Measurements from ENCODE around the gene DGLUCY. TPM values are rescaled to one million over a fixed set of nuclear protein-coding genes. Genes with fewer than 3 reads are reported as not detected.
A peak's percentile ranks its signal among the peaks of the same experiment; 100 is the strongest.
"Not testable (repeated sequence)": the region's sequence is repeated elsewhere in the genome, so short reads cannot be mapped to it uniquely, and the experiment has no call there.

The DGLUCY gene
- total RNA-seq, 1 donor from 2014 or later = 8.3 TPM

DNA sequence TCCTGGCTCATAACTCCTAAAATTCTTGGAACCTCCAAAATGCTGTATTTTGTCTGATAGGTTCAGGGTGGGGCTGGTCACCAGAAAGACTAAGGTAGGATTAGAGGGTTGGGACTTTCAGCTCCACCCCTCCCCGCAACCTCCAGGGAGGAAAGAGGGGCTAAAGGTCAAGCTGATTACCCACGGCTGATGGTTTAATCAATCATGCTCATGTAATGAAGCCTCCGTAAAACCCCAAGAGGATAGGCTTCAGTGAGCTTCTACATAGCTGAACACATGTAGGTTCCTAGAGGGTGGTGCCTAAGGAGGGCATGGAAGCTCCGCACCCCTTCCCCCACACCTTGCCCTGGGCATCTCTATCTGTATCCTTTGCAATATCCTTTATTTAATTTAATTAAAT, 60.0 kb downstream of the DGLUCY start:
- H3K27ac Mint-ChIP-seq (ENCODE audit: unreplicated experiment) = no peak overlapping the region
- TF ChIP-seq, protein P1, sequence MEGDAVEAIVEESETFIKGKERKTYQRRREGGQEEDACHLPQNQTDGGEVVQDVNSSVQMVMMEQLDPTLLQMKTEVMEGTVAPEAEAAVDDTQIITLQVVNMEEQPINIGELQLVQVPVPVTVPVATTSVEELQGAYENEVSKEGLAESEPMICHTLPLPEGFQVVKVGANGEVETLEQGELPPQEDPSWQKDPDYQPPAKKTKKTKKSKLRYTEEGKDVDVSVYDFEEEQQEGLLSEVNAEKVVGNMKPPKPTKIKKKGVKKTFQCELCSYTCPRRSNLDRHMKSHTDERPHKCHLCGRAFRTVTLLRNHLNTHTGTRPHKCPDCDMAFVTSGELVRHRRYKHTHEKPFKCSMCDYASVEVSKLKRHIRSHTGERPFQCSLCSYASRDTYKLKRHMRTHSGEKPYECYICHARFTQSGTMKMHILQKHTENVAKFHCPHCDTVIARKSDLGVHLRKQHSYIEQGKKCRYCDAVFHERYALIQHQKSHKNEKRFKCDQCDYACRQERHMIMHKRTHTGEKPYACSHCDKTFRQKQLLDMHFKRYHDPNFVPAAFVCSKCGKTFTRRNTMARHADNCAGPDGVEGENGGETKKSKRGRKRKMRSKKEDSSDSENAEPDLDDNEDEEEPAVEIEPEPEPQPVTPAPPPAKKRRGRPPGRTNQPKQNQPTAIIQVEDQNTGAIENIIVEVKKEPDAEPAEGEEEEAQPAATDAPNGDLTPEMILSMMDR (IDR thresholded peaks at IDR 0.05; ENCODE audit: partially characterized antibody, unreplicated experiment) = no peak
- H3K36me3 Mint-ChIP-seq (ENCODE audit: unreplicated experiment) = no peaks in the 10 kb centered on the region
- no peak overlapping the region for H3K4me3 Mint-ChIP-seq (ENCODE audit: unreplicated experiment)
- H3K4me1 Mint-ChIP-seq (ENCODE audit: low read depth, unreplicated experiment) = peaks cover 2% of the 10 kb centered on the region
- peaks cover 1% of the 10 kb centered on the region for H3K27me3 Mint-ChIP-seq (ENCODE audit: unreplicated experiment)
- peaks cover 2% of the 10 kb centered on the region for H3K9me3 Mint-ChIP-seq (ENCODE audit: unreplicated experiment)
- DNase-seq = peak; percentile 73

- no peak overlapping the region for H3K4me3 Mint-ChIP-seq (ENCODE audit: unreplicated experiment)
- H3K9me3 Mint-ChIP-seq (ENCODE audit: unreplicated experiment) = peaks cover 2% of the 10 kb centered on the region
- no peak for DNase-seq
- TF ChIP-seq, protein P1 (IDR thresholded peaks at IDR 0.05; ENCODE audit: partially characterized antibody, unreplicated experiment) = no peak
- no peak overlapping the region for H3K27ac Mint-ChIP-seq (ENCODE audit: unreplicated experiment)
- H3K4me1 Mint-ChIP-seq (ENCODE audit: low read depth, unreplicated experiment) = peaks cover 2% of the 10 kb centered on the region
- no peaks in the 10 kb centered on the region for H3K36me3 Mint-ChIP-seq (ENCODE audit: unreplicated experiment)
- H3K27me3 Mint-ChIP-seq (ENCODE audit: unreplicated experiment) = peaks cover 1% of the 10 kb centered on the region
These were observed 61.7 kb downstream of the DGLUCY start for GRCh38 chr14:91175291-91176201.

- no peak overlapping the region for H3K27ac Mint-ChIP-seq (ENCODE audit: unreplicated experiment)
- H3K27me3 Mint-ChIP-seq (ENCODE audit: unreplicated experiment) = peaks cover 1% of the 10 kb centered on the region
- DNase-seq = peak; percentile 58
- H3K9me3 Mint-ChIP-seq (ENCODE audit: unreplicated experiment) = peaks cover 4% of the 10 kb centered on the region
- H3K4me3 Mint-ChIP-seq (ENCODE audit: unreplicated experiment) = no peak overlapping the region
- H3K36me3 Mint-ChIP-seq (ENCODE audit: unreplicated experiment) = no peaks in the 10 kb centered on the region
- TF ChIP-seq, protein P1 (IDR thresholded peaks at IDR 0.05; ENCODE audit: partially characterized antibody, unreplicated experiment) = peak; percentile 84
- H3K4me1 Mint-ChIP-seq (ENCODE audit: low read depth, unreplicated experiment) = peaks cover 2% of the 10 kb centered on the region
These were observed 63.5 kb downstream of the DGLUCY start for GRCh38 chr14:91177073-91178034.

- Mint-ChIP-seq H3K4me3 (ENCODE audit: unreplicated experiment) (no peak overlapping the region), H3K27ac (ENCODE audit: unreplicated experiment) (no peak overlapping the region), H3K9me3 (ENCODE audit: unreplicated experiment) (peaks cover 4% of the 10 kb centered on the region), H3K36me3 (ENCODE audit: unreplicated experiment) (no peaks in the 10 kb centered on the region), H3K4me1 (ENCODE audit: low read depth, unreplicated experiment) (no peaks in the 10 kb centered on the region), H3K27me3 (ENCODE audit: unreplicated experiment) (peaks cover 1% of the 10 kb centered on the region)
- no peak for DNase-seq
- TF ChIP-seq, protein P1 (IDR thresholded peaks at IDR 0.05; ENCODE audit: partially characterized antibody, unreplicated experiment) = no peak
These were observed 66.7 kb downstream of the DGLUCY start for GRCh38 chr14:91180611-91181010.

- H3K4me1 Mint-ChIP-seq (ENCODE audit: low read depth, unreplicated experiment); H3K9me3 Mint-ChIP-seq (ENCODE audit: unreplicated experiment); DNase-seq; H3K27me3 Mint-ChIP-seq (ENCODE audit: unreplicated experiment); H3K36me3 Mint-ChIP-seq (ENCODE audit: unreplicated experiment); H3K27ac Mint-ChIP-seq (ENCODE audit: unreplicated experiment); H3K4me3 Mint-ChIP-seq (ENCODE audit: unreplicated experiment): not testable (repeated sequence)
These were observed 68.9 kb downstream of the DGLUCY start for GRCh38 chr14:91182753-91183152.

Data from glutamatergic neuron (in vitro differentiated cells).